Measurements from ENCODE around the gene ENDOG.
A peak's percentile ranks its signal among the peaks of the same experiment; 100 is the strongest.
"Not testable (repeated sequence)": the region's sequence is repeated elsewhere in the genome, so short reads cannot be mapped to it uniquely, and the experiment has no call there.

The ENDOG gene

DNA sequence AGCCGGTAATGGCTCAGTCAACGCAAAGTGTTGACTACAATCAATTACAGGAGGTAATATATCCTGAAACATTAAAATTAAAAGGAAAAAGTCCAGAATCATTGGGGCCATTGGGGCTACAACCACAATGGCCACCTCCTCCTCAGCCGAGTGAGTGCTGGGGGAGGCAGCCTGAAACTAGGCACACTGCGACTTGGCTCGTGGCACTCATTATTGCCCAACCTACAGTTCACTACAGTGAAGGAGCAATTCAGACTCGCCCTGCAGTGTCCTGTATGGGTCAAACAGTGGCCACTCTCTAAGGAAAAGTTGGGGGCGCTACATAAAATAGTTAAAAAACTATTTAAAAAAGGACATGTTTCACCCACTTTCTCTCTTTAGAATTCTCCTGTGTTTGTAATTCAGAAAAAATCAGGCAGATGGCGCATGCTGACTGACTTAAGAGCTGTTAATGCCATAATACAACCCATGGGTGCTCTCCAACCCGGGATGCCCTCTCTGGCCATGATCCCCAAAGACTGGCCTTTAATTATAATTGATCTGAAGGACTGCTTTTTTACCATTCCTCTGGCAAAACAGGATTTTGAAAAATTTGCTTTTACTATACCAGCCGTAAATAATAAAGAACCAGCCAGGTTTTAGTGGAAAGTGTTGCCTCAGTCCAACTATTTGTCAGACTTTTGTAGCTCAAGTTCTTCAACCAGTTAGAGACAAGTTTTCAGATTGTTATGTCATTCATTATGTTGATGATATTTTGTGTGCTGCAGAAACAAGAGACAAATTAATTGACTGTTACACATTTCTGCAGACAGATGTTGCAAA, 33.7 kb downstream of the ENDOG start:
- not testable (repeated sequence) for H3K4me1 Mint-ChIP-seq; H3K27me3 Mint-ChIP-seq; ATAC-seq (ENCODE audit: low read depth); H3K27ac Mint-ChIP-seq; H3K4me3 Mint-ChIP-seq; DNase-seq (ENCODE audit: low spot score in 2 of 2); H3K9me3 Mint-ChIP-seq
- peaks cover 18% of the 10 kb centered on the region for H3K36me3 Mint-ChIP-seq

GRCh38 chr9:128852646-128853045, 34.3 kb downstream of the ENDOG start:
- not testable (repeated sequence) for H3K27ac Mint-ChIP-seq; H3K4me3 Mint-ChIP-seq; H3K27me3 Mint-ChIP-seq; H3K9me3 Mint-ChIP-seq; DNase-seq (ENCODE audit: low spot score in 2 of 2); H3K4me1 Mint-ChIP-seq; ATAC-seq (ENCODE audit: low read depth)
- H3K36me3 Mint-ChIP-seq, result peaks cover 17% of the 10 kb centered on the region

DNA sequence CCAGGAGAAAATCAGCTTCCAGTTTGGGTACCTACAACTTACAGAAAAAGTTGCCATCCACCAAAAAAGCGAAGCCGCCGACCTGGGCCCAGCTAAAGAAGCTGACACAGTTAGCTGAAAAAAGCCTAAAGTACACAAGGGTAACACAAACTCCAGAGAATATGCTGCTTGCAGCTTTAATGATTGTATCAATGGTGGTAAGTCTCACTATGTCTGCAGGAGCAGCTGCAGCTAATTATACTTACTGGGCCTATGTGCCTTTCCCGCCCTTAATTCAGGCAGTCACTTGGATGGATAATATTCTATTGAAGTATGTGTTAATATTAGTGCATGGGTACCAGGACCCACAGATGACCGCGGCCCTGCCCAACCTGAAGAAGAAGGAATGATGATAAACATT, 36.2 kb downstream of the ENDOG start:
- not testable (repeated sequence) for DNase-seq (ENCODE audit: low spot score in 2 of 2); H3K9me3 Mint-ChIP-seq; H3K27me3 Mint-ChIP-seq; ATAC-seq (ENCODE audit: low read depth); H3K27ac Mint-ChIP-seq; H3K4me1 Mint-ChIP-seq; H3K4me3 Mint-ChIP-seq
- peaks cover 15% of the 10 kb centered on the region for H3K36me3 Mint-ChIP-seq

- H3K36me3 Mint-ChIP-seq; H3K27ac Mint-ChIP-seq; H3K9me3 Mint-ChIP-seq; ATAC-seq (ENCODE audit: low read depth); DNase-seq (ENCODE audit: low spot score in 2 of 2); H3K4me1 Mint-ChIP-seq; H3K27me3 Mint-ChIP-seq; H3K4me3 Mint-ChIP-seq: not testable (repeated sequence)
These were observed 40.2 kb downstream of the ENDOG start for GRCh38 chr9:128858476-128858875.

DNA sequence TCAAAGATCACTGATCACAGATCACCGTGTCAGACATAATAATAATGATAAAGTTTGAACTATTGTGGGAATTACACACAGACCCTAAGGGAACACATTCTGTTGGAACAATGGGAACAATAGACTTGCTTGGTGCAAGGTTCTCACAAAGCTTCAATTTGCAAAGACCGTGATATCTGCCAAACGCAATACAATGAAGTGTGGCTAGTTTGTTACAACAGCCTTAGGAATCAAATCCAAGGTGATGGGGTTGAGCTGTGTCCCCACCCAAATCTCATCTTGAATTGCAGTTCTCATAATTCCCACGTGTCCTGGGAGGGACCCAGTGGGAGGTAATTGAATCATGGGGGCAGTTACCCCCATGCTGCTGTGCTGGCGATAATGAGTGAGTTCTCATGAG, 42.6 kb downstream of the ENDOG start:
- Mint-ChIP-seq H3K27me3 (no peaks in the 10 kb centered on the region), H3K27ac (no peak overlapping the region), H3K9me3 (no peaks in the 10 kb centered on the region), H3K36me3 (no peaks in the 10 kb centered on the region), H3K4me1 (peaks cover 3% of the 10 kb centered on the region), H3K4me3 (no peak overlapping the region)
- DNase-seq (ENCODE audit: low spot score in 2 of 2) (no peak), ATAC-seq (ENCODE audit: low read depth) (no peak)

- peaks cover 3% of the 10 kb centered on the region for H3K4me1 Mint-ChIP-seq
- no peaks in the 10 kb centered on the region for H3K36me3 Mint-ChIP-seq
- ATAC-seq (ENCODE audit: low read depth) (no peak), DNase-seq (ENCODE audit: low spot score in 2 of 2) (no peak)
- H3K4me3 Mint-ChIP-seq, result no peak overlapping the region
- no peaks in the 10 kb centered on the region for H3K9me3 Mint-ChIP-seq
- H3K27me3 Mint-ChIP-seq, result no peaks in the 10 kb centered on the region
- H3K27ac Mint-ChIP-seq, result no peak overlapping the region
These were observed 43.2 kb downstream of the ENDOG start for GRCh38 chr9:128861501-128861900.

DNA sequence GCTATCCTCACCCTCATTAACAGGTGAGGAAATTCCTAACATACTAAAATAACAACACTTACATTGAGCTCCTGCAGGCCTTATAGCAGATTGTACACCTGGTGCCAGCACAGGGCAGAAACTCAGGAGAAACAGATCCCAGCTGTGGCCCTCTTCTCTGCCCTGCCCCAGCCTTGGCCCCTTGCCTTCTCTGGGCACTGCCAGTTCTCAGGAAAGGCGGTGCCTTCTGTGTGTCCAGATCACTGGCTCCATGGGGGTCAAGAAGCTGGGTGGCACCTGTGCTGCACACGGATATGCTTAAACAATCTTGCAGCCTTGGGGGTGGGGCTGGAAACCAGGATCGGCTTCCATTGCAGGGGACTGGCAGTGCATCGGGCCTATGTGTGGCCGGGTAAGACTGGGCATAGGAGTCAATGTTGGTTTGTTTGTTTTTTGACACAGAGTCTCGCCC, 44.1 kb downstream of the ENDOG start:
- peaks cover 3% of the 10 kb centered on the region for H3K4me1 Mint-ChIP-seq
- H3K27ac Mint-ChIP-seq, result no peak overlapping the region
- ATAC-seq (ENCODE audit: low read depth), result no peak
- no peaks in the 10 kb centered on the region for H3K9me3 Mint-ChIP-seq
- H3K36me3 Mint-ChIP-seq, result no peaks in the 10 kb centered on the region
- no peak for DNase-seq (ENCODE audit: low spot score in 2 of 2)
- H3K27me3 Mint-ChIP-seq, result no peaks in the 10 kb centered on the region
- no peak overlapping the region for H3K4me3 Mint-ChIP-seq

GRCh38 chr9:128863647-128864046, 45.3 kb downstream of the ENDOG start:
- Mint-ChIP-seq H3K27me3 (no peaks in the 10 kb centered on the region), H3K9me3 (no peaks in the 10 kb centered on the region), H3K4me3 (no peak overlapping the region), H3K36me3 (no peaks in the 10 kb centered on the region), H3K27ac (no peak overlapping the region), H3K4me1 (peaks cover 3% of the 10 kb centered on the region)
- ATAC-seq (ENCODE audit: low read depth) (peak; percentile 95), DNase-seq (ENCODE audit: low spot score in 2 of 2) (peak; percentile 83 to 90)

GRCh38 chr9:128870128-128870940, 52.0 kb downstream of the ENDOG start:
- Mint-ChIP-seq H3K4me3 (no peak overlapping the region), H3K27ac (no peak overlapping the region), H3K27me3 (no peaks in the 10 kb centered on the region), H3K4me1 (no peaks in the 10 kb centered on the region), H3K36me3 (peaks cover 4% of the 10 kb centered on the region), H3K9me3 (no peaks in the 10 kb centered on the region)
- DNase-seq (ENCODE audit: low spot score in 2 of 2) (no peak), ATAC-seq (ENCODE audit: low read depth) (no peak)

GRCh38 chr9:128870941-128871265, 52.6 kb downstream of the ENDOG start:
- not testable (repeated sequence) for DNase-seq (ENCODE audit: low spot score in 2 of 2); H3K4me3 Mint-ChIP-seq; H3K4me1 Mint-ChIP-seq; H3K27me3 Mint-ChIP-seq; ATAC-seq (ENCODE audit: low read depth); H3K36me3 Mint-ChIP-seq; H3K9me3 Mint-ChIP-seq; H3K27ac Mint-ChIP-seq
